NB4 (cell line): Measurements from ENCODE around the gene MCRS1.
A peak's percentile ranks its signal among the peaks of the same experiment; 100 is the strongest.

Experiments used
- MYC ChIP-seq: IDR thresholded peaks from 2 replicates; pipeline ENCODE4 v1.6.1; 2011; ENCODE audit warnings: low read depth, low read length
- POLR2A ChIP-seq: IDR thresholded peaks from 2 replicates; pipeline ENCODE4 v1.6.1; 2011; ENCODE audit warnings: mild to moderate bottlenecking; ENCODE audit not compliant: insufficient read length; ENCODE audit errors: extremely low read depth
- TF ChIP-seq, protein P1 (sequence below): IDR thresholded peaks from one replicate; pipeline ENCODE4 v1.5.1; 2012; ENCODE audit warnings: low read depth, low read length

DNA sequence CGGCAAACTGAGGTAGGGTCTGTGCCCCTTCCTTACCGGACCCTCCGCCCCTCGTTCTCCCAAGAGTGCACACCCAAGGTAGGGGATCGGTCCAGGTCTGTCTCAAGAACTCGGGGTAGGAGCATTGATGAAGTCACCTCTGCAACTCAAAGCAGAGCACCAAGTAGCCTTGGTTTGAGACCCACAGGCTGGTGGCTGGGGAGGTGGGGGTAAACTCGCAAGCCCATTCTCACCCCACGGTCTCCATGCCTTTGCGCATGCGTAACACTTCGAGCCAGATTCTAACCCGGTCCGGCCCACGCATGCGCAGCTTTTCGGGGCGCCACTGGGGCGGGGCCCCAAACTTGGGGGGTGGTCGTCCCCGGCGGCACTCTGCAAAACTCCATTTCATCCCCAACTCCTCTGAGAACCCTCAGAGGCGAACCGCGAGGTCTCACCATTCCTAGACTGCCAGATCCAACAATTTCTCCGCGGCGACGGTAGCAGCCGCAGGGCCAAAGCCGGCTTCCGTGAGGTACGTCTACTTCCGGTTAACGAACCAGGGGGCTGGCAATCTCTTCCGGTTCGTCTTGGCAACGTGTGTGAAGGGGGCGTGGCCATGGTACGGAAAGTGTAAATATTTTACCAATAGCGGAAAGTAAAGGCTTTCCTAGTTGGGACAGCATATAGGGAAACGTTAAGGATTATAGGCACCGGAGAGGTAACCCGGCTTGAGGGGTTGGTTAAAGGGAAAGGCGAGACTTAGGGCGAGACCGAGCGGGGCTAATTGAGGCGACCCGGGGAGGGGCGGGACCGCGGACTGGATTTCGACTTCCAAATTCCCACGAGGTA lies at the start of gene MCRS1:
- TF ChIP-seq MYC (peak; percentile 92), POLR2A (peak; percentile 92)
- TF ChIP-seq, protein P1, sequence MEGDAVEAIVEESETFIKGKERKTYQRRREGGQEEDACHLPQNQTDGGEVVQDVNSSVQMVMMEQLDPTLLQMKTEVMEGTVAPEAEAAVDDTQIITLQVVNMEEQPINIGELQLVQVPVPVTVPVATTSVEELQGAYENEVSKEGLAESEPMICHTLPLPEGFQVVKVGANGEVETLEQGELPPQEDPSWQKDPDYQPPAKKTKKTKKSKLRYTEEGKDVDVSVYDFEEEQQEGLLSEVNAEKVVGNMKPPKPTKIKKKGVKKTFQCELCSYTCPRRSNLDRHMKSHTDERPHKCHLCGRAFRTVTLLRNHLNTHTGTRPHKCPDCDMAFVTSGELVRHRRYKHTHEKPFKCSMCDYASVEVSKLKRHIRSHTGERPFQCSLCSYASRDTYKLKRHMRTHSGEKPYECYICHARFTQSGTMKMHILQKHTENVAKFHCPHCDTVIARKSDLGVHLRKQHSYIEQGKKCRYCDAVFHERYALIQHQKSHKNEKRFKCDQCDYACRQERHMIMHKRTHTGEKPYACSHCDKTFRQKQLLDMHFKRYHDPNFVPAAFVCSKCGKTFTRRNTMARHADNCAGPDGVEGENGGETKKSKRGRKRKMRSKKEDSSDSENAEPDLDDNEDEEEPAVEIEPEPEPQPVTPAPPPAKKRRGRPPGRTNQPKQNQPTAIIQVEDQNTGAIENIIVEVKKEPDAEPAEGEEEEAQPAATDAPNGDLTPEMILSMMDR = no peak
